ENCODE data around the gene PPARA.

The PPARA gene

GRCh38 chr22:46172522-46173110 lies 22.3 kb downstream of the PPARA start:
- TF ChIP-seq, protein P1, sequence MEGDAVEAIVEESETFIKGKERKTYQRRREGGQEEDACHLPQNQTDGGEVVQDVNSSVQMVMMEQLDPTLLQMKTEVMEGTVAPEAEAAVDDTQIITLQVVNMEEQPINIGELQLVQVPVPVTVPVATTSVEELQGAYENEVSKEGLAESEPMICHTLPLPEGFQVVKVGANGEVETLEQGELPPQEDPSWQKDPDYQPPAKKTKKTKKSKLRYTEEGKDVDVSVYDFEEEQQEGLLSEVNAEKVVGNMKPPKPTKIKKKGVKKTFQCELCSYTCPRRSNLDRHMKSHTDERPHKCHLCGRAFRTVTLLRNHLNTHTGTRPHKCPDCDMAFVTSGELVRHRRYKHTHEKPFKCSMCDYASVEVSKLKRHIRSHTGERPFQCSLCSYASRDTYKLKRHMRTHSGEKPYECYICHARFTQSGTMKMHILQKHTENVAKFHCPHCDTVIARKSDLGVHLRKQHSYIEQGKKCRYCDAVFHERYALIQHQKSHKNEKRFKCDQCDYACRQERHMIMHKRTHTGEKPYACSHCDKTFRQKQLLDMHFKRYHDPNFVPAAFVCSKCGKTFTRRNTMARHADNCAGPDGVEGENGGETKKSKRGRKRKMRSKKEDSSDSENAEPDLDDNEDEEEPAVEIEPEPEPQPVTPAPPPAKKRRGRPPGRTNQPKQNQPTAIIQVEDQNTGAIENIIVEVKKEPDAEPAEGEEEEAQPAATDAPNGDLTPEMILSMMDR (IDR thresholded peaks at IDR 0.05; ENCODE audit: insufficient read depth, low read length, poor library complexity, severe bottlenecking), result no peak
- H3K36me3 ChIP-seq (ENCODE audit: control insufficient read depth, insufficient read depth, low read length), result no peaks in the 10 kb centered on the region
- DNase-seq (ENCODE audit: extremely low read depth, insufficient read length), result no peak

DNA sequence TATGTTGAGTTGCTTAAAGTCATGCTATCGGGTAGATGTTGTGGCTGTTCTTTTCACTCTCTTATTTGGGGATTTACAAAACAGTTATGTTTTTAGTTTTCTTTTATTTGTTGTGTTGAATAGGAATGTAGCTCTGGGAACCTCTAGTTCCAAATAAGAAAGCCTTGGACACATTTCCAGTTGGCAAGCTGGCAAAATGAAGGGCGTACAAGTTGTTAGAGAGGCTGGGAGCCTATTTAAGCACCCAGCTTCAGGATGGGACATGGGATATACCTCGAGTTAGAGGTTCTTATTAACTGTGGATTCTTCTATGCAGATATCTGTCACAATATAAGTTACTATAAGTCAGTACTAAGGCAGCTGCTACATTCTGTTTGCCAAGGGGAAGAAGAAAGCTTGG lies 22.8 kb downstream of the PPARA start:
- DNase-seq (ENCODE audit: extremely low read depth, insufficient read length), result no peak
- Histone ChIP-seq H3K36me3 (ENCODE audit: control insufficient read depth, insufficient read depth, low read length) (no peaks in the 10 kb centered on the region), H3K27me3 (replicated peaks; ENCODE audit: control insufficient read depth, insufficient read depth, low read length) (no peaks in the 10 kb centered on the region), H3K4me3 (replicated peaks; ENCODE audit: low read depth, low read length) (no peak overlapping the region)
- TF ChIP-seq, protein P1 (IDR thresholded peaks at IDR 0.05; ENCODE audit: insufficient read depth, low read length, poor library complexity, severe bottlenecking), result no peak

More at GRCh38 chr22:46172522-46173110, 22.3 kb downstream of the PPARA start:
- Histone ChIP-seq H3K4me3 (replicated peaks; ENCODE audit: low read depth, low read length) (no peak overlapping the region), H3K27me3 (replicated peaks; ENCODE audit: control insufficient read depth, insufficient read depth, low read length) (no peaks in the 10 kb centered on the region)

GRCh38 chr22:46175631-46176030 lies 25.3 kb downstream of the PPARA start:
- no peak for DNase-seq (ENCODE audit: extremely low read depth, insufficient read length)
- no peaks in the 10 kb centered on the region; the same call in 1 of the 2 replicates for H3K36me3 ChIP-seq (ENCODE audit: control insufficient read depth, insufficient read depth, low read length)

DNA sequence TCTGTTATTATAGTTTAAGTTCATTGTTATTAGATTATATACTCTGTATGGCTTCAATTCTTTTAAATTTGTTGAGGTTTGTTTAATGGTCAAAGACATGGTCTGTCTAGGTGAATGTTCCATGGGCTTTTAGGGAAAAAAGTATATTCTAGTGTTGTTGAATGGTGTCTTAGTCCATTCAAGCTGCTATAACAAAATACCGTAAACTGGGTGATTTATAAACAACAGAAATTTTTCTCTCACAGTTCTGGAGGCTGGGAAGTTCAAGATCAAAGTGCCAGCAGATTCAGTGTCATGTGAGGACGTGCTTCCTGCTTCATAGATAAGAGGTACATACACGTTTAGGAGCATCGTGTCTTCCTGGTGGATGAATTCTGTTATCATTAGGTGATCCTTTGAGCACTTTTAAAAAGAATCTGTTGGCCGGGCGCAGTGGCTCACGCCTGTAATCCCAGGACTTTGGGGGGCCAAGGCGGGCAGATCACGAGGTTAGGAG lies 26.2 kb downstream of the PPARA start:
- DNase-seq (ENCODE audit: extremely low read depth, insufficient read length), result no peak
- TF ChIP-seq, protein P1 (IDR thresholded peaks at IDR 0.05; ENCODE audit: insufficient read depth, low read length, poor library complexity, severe bottlenecking), result no peak
- H3K27me3 ChIP-seq (replicated peaks; ENCODE audit: control insufficient read depth, insufficient read depth, low read length), result no peaks in the 10 kb centered on the region
- no peaks in the 10 kb centered on the region; the same call in 1 of the 2 replicates for H3K36me3 ChIP-seq (ENCODE audit: control insufficient read depth, insufficient read depth, low read length)
- no peak overlapping the region for H3K4me3 ChIP-seq (replicated peaks; ENCODE audit: low read depth, low read length)

More at GRCh38 chr22:46175631-46176030, 25.3 kb downstream of the PPARA start:
- Histone ChIP-seq H3K27me3 (replicated peaks; ENCODE audit: control insufficient read depth, insufficient read depth, low read length) (no peaks in the 10 kb centered on the region), H3K4me3 (replicated peaks; ENCODE audit: low read depth, low read length) (no peak overlapping the region)
- TF ChIP-seq, protein P1 (IDR thresholded peaks at IDR 0.05; ENCODE audit: insufficient read depth, low read length, poor library complexity, severe bottlenecking), result no peak

GRCh38 chr22:46178755-46179505 lies 28.6 kb downstream of the PPARA start:
- no peak for DNase-seq (ENCODE audit: extremely low read depth, insufficient read length)
- TF ChIP-seq, protein P1 (IDR thresholded peaks at IDR 0.05; ENCODE audit: insufficient read depth, low read length, poor library complexity, severe bottlenecking), result no peak

More at GRCh38 chr22:46178755-46179505, 28.6 kb downstream of the PPARA start:
- H3K4me3 ChIP-seq (replicated peaks; ENCODE audit: low read depth, low read length), result no peak overlapping the region
- H3K36me3 ChIP-seq (ENCODE audit: control insufficient read depth, insufficient read depth, low read length), result no peaks in the 10 kb centered on the region; the same call in 1 of the 2 replicates
- H3K27me3 ChIP-seq (replicated peaks; ENCODE audit: control insufficient read depth, insufficient read depth, low read length), result no peaks in the 10 kb centered on the region
